RWPE2 (cell line): ENCODE data around the gene TPM4.
A peak's percentile ranks its signal among the peaks of the same experiment; 100 is the strongest.

Experiments used
- ATAC-seq: fragments of 200-7000 bp; cut with Tn5 transposase; 3 replicates; pipeline ENCODE4 v1.9.1; 2021; ENCODE audit warnings: low read depth
- DNase-seq: peaks from one replicate; pipeline ENCODE4 v3.0.0-alpha.2; 2020; ENCODE audit warnings: low spot score
- H3K27ac ChIP-seq: fragments of 450-650 bp; 2 replicates; pipeline ENCODE4 v1.5.1; 2017; ENCODE audit warnings: mild to moderate bottlenecking; ENCODE audit not compliant: poor library complexity, severe bottlenecking
- H3K27me3 ChIP-seq: fragments of 250-450 bp; sonication (Bioruptor Pico); 2 replicates; pipeline ENCODE4 v1.5.1; 2021; ENCODE audit warnings: mild to moderate bottlenecking, moderate library complexity; ENCODE audit not compliant: insufficient read depth, poor library complexity, severe bottlenecking
- H3K36me3 ChIP-seq: fragments of 250-450 bp; sonication (Bioruptor Pico); 2 replicates; pipeline ENCODE4 v1.5.1; 2020; ENCODE audit warnings: low read depth, mild to moderate bottlenecking, moderate library complexity
- H3K4me1 ChIP-seq: fragments of 250-450 bp; sonication (Bioruptor Pico); 2 replicates; pipeline ENCODE4 v1.5.1; 2021; ENCODE audit warnings: mild to moderate bottlenecking, moderate library complexity; ENCODE audit not compliant: insufficient read depth, poor library complexity, severe bottlenecking
- H3K4me3 ChIP-seq: fragments of 250-450 bp; sonication (Bioruptor Pico); 2 replicates; pipeline ENCODE4 v1.5.1; 2021; ENCODE audit warnings: mild to moderate bottlenecking, moderate library complexity; ENCODE audit not compliant: severe bottlenecking
- H3K9me3 ChIP-seq: fragments of 250-450 bp; sonication (Bioruptor Pico); 2 replicates; pipeline ENCODE4 v1.5.1; 2021; ENCODE audit warnings: mild to moderate bottlenecking, moderate library complexity; ENCODE audit not compliant: severe bottlenecking
- CTCF ChIP-seq: fragments of 450-650 bp; IDR thresholded peaks from one replicate; pipeline ENCODE4 v1.5.1; 2017; ENCODE audit warnings: mild to moderate bottlenecking, moderate library complexity; ENCODE audit not compliant: poor library complexity, severe bottlenecking

The TPM4 gene

GRCh38 chr19:16031872-16032200, 44.5 kb upstream of the TPM4 start:
- TF ChIP-seq CTCF, result no peak
- DNase-seq, result no peak
- Histone ChIP-seq H3K27me3 (no peaks in the 10 kb centered on the region), H3K27ac (no peak overlapping the region), H3K9me3 (no peaks in the 10 kb centered on the region), H3K4me3 (no peak overlapping the region), H3K4me1 (no peaks in the 10 kb centered on the region), H3K36me3 (no peaks in the 10 kb centered on the region)
- no peak for ATAC-seq

GRCh38 chr19:16032509-16033135, 43.7 kb upstream of the TPM4 start:
- TF ChIP-seq CTCF, result no peak
- no peak overlapping the region for H3K4me3 ChIP-seq
- DNase-seq (no peak), ATAC-seq (no peak)
- no peaks in the 10 kb centered on the region for H3K9me3 ChIP-seq
- H3K4me1 ChIP-seq, result no peaks in the 10 kb centered on the region
- H3K27me3 ChIP-seq, result no peaks in the 10 kb centered on the region
- H3K27ac ChIP-seq, result no peak overlapping the region
- no peaks in the 10 kb centered on the region for H3K36me3 ChIP-seq

GRCh38 chr19:16033136-16033530, 43.2 kb upstream of the TPM4 start:
- Histone ChIP-seq H3K36me3 (no peaks in the 10 kb centered on the region), H3K4me3 (no peak overlapping the region), H3K4me1 (no peaks in the 10 kb centered on the region), H3K9me3 (no peaks in the 10 kb centered on the region), H3K27ac (no peak overlapping the region), H3K27me3 (no peaks in the 10 kb centered on the region)
- no peak for TF ChIP-seq CTCF
- no peak for ATAC-seq
- DNase-seq, result no peak

- Histone ChIP-seq H3K36me3 (no peaks in the 10 kb centered on the region), H3K4me3 (no peak overlapping the region), H3K9me3 (no peaks in the 10 kb centered on the region), H3K27ac (no peak overlapping the region), H3K27me3 (no peaks in the 10 kb centered on the region), H3K4me1 (no peaks in the 10 kb centered on the region)
- TF ChIP-seq CTCF, result no peak
- no peak for ATAC-seq
- no peak for DNase-seq
Observed at GRCh38 chr19:16033721-16034120, 42.6 kb upstream of the TPM4 start.

- DNase-seq, result peak; percentile 41
Observed at GRCh38 chr19:16034180-16034579, 42.1 kb upstream of the TPM4 start.

More at GRCh38 chr19:16034180-16034579, 42.1 kb upstream of the TPM4 start:
- Histone ChIP-seq H3K4me1 (no peaks in the 10 kb centered on the region), H3K9me3 (no peaks in the 10 kb centered on the region), H3K36me3 (no peaks in the 10 kb centered on the region), H3K4me3 (no peak overlapping the region), H3K27me3 (no peaks in the 10 kb centered on the region), H3K27ac (no peak overlapping the region)
- no peak for TF ChIP-seq CTCF
- ATAC-seq, result no peak
